Stimulated activated CD8-positive, alpha-beta memory T cell treated with anti-CD3 and anti-CD28 coated beads, Interleukin-4, amount 100 ng/mL, for 24 hours (primary cell): ENCODE data around the gene TRMO.

Experiments
- DNase-seq: peaks from one replicate; pipeline ENCODE4 v3.0.0-alpha.2; 2020; ENCODE audit warnings: low read depth

TRMO gene

DNA sequence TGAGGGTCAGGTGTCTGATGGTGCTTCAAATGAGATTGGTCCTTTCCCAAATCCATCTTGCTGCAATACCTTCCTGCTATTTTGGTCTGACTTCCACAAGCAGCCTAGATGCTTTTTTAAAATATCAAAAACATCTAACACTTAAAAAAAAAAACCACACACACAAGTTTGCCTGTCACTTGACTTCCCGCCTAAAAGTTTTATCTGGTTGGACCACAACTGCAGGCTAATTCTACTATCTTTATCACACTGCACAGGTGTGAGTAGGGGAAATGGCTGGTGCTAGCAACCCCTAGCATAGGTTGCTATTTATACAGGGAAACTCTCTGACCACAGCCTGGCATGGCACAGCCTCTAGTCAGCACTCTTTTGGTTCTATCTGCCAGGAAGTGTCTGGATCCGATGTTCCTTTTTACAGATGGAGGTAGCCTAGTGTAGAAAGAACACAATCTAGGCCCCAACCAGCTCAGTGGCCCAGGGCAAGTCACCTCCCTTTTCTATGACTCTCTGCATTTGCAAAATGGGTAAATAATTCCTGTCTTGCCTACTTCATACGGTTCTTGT is 15.9 kb upstream of the TRMO start, which contains the start of gene HEMGN:
TSS of gene HEMGN (minus strand) at position 92 of the 564 bp plus-strand sequence. CDS start at position 56, 36 bp downstream.
- no peak for DNase-seq

DNA sequence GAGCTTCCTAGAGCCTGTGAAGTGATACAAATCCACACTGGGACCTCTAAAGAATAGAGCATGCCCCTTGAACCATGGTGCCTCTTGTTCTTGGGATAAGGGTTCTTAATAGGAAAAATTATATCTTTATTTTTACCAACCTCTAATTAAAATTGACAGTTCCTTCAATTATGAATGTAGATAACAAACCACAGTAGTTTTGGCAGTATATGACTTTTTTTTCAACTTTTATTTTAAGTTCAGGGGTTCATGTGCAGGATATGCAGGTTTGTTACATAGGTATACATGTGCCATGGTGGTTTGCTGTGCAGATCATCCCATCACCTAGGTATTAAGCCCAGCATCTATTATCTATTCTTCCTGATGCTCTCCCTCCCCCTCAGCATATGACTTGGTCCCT is 14.7 kb upstream of the TRMO start:
- no peak for DNase-seq

DNA sequence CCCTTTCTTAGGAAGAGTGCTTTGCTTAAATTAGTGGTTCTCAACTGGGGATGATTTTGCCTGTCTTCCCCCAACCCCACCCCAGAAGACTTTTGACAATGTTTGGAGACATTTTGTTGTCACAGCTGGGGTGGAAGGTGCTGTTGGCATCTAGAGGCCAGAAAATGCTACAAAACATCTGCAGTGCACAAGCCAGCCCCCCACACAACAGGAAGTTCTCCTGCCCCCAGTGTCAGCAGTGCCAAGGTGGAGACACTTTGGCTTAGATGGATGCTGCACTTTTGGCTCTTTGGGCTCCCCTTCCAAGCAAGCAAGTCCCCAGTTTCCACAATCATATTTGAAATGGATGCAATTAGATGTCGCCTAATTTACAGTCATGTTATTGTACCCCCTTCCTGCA is 13.0 kb upstream of the TRMO start:
- DNase-seq = no peak

GRCh38 chr9:97934321-97935115 is 12.2 kb upstream of the TRMO start:
- DNase-seq = no peak

- DNase-seq = no peak
Observed at GRCh38 chr9:97933297-97933998, 11.1 kb upstream of the TRMO start.

DNA sequence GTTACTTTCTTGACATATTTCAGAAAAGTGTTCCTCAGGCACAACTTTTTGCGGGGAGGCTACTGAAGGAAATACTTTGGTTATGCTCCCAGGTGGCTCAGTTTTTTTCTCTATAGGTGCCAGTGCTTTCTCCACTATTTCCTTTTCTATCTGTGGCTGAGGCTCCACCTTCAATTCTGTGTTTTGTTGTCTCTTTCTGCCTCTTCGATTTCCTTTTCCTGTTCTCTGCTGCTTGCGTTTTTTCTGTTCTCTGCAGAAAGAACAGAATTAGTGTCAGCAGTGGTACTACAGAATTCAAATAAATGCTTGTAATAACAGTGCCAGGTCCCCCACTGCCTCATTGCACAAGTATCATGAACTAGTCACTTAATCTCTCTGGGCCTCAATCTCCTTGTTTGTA is 8.7 kb upstream of the TRMO start:
- no peak for DNase-seq

DNA sequence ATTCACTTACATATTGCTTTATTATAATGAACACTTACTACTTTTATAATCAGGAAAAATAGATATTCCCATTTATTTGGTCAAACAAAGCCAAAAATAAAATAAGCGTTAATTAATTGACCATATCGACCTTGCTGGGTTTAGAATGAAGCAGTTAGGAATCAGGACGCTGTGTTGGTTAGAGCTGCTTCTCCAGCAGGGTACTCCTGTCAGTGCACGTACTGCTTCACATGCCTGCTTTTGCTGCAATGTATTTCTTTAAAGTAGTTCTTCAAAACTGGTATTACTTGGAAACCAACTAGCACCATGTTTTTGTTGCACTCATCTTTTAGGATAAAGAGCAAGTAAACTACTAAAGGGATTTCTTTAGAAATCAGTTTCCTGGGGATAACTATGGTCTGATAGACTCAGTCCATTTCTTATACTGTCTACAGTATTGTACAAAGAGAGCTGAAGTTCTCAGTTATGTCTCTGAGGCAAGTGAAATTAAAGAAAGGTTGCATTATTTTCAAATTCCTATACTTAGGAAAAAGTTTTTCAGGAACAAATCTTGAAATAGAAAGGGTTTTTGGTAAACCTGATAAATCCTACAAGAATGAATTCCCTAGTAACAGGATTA is 6.8 kb upstream of the TRMO start:
- DNase-seq = no peak

DNA sequence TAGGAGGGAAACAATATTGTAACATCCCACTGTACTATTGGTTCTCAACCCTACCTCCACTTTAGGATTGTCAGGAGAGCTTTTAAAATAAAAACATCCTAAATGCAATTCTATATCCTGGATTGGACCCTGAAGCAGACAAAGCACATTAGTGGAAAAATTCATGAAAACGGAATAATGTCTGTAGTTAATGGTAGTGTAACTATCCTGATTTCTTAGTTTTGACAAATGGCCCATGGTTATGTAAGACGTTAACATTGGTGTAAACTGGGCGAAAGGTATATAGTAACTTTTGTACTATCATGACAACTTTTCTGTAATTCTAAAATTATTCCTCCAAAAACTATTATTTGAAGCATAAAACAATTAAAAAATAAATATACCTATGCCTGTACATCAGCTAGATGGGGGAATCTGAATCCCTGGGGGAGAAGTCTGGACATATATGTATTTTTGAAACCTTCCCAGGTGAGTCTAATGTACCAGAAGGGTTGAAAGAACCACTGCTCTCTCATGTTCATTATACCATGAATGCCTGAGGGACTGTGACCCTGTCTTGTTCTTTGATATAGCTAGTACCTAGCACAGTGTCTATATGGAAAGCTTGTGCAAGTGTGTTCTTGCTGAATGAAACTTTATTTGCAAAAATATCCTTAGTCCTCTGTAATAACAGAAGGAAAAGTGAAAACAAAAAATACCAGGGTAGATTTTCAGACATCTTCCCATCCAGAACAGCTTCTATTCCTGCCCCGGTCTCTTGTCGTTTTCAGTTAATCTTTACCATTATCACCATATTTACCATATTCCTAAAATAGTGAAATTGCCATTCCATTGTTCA is 3.4 kb upstream of the TRMO start:
- no peak for DNase-seq

GRCh38 chr9:97924386-97924785 is 2.1 kb upstream of the TRMO start:
- DNase-seq = no peak

GRCh38 chr9:97923529-97924108 is 1.3 kb upstream of the TRMO start:
- DNase-seq = peak; percentile 54

- DNase-seq = no peak
Observed at GRCh38 chr9:97919217-97919813, 3.0 kb downstream of the TRMO start.

DNA sequence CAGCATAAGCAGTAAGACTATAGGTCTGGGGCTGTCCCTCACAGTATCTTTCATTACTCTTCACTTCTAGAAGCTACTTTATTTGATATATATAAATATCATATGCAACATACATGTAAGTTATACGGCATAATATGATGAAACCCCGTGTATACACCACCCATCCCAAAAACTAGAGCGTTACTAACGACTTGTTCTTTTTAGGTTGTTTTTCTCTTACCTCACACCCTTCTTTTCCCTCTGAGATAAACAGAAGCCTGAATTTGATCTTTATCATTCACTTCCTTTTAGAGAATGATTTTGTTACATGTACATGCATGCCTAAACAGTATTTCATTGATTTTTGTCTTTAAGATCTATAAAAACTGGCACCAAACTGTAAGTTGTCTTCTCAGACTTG is 3.7 kb downstream of the TRMO start:
- DNase-seq = no peak

DNA sequence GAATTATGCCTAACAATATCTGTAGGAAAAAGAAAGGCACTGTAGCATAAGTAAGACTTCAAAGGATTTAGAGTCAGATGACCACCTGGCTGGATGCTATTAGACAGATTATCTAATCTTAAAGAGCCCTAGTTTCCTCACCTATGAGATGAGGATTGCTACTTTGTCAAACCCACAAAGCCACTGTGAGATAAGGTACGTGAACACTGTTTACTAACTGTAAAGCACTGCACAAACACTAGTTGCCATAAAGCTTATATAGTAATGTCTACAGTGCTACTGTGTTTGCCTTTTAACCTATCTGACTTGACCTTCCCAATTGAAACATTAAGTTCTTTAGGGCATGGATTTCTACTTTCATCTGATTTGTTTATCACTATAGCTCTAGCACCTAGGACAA is 10.3 kb downstream of the TRMO start:
- no peak for DNase-seq

- no peak for DNase-seq
Observed at GRCh38 chr9:97911528-97911927, 10.8 kb downstream of the TRMO start.

DNA sequence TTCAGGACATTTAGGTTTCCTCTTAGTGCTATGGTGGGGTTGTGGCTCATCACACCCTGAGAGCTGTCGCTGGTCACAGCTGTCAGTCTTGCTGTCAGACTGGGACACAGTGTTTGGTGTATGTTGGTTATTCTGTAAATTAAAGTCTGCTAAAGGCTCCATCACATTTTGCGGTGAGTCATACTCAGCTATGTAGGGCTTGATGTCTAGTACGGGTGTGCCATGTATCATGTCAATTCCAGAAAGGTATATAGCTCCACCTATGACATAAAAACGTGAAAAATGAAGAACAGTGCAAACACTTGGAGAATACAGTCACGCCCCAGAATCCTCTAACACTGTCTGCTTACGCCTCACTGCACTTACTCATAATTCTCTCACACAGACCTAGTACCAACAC is 11.9 kb downstream of the TRMO start:
- no peak for DNase-seq

- DNase-seq = no peak
Observed at GRCh38 chr9:97908705-97909104, 13.6 kb downstream of the TRMO start.

DNA sequence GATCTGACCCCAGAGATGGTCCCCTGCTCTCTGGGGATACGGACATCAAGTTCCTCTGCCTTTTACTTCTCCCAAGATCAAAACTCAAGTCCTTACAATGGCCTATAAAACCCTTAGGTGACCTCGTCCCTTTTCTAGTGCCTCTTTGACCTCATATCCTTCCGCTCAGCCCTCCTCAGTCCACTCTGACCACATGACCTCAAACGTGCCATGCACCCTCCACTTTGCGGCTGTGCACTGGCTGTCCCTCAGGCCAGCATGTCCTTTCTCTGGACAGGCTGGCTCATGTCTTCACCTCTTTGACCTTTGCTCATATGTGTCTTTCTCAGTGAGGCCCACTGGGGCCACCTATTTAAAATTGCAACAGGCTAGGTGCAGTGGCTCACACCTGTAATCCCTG is 14.7 kb downstream of the TRMO start:
- no peak for DNase-seq

GRCh38 chr9:97907046-97907445 is 15.3 kb downstream of the TRMO start:
- DNase-seq = no peak

- no peak for DNase-seq
Observed at GRCh38 chr9:97906236-97906831, 16.0 kb downstream of the TRMO start.

DNA sequence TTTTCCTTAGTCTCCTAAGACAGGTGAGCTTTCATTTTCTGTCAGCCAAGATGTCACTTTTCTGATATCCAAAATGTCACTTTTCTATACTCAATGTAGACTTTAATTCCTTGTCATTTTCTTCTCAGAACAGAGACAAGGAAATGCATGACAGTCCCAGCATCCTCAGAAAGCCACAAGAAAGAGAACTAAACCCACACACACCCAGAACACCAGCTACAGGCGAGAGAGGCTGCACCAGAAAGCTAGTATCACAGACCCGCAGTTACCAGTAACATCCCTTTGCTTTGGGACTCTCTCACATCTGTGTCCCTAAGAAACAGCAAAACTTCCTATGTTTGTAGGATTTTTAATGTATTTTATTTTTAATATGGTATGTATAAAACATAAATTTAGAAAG is 17.1 kb downstream of the TRMO start:
- DNase-seq = no peak

DNA sequence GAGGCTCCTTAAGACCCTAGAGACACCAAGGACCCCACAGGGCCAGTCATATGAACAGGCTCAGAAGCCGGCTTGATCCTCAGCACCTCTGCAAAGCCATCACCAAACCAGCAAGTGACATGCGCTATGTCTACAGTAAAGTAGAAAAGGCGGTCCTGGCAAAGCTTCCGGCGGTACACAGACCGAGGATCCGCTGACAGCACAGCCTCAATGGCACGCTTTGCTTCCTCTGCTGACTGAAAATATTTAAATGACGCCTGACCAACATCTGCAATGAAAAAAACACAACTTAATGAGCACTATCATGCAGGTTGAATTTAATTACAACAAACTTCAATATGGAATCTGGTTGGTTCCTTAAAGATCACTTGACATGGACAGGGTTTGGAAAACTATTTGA is 17.6 kb downstream of the TRMO start:
- no peak for DNase-seq
